ENCODE data around the gene KCTD12.
"Not testable (repeated sequence)": the region's sequence is repeated elsewhere in the genome, so short reads cannot be mapped to it uniquely, and the experiment has no call there.

The KCTD12 gene

GRCh38 chr13:76886292-76887075 lies at the start of gene KCTD12:
Gene KCTD12, minus strand, starts transcription at chr13:76886405. Its CDS starts 257 bp downstream, at chr13:76886148.
- DNase-seq = peak; percentile 33

- no peak for DNase-seq
These were observed 48.5 kb upstream of the KCTD12 start for GRCh38 chr13:76934671-76935070.

- DNase-seq = no peak
These were observed 45.9 kb upstream of the KCTD12 start for GRCh38 chr13:76932076-76932475.

GRCh38 chr13:76929851-76930374 lies 43.7 kb upstream of the KCTD12 start:
- no peak for DNase-seq

- DNase-seq = no peak
These were observed 43.1 kb upstream of the KCTD12 start for GRCh38 chr13:76929320-76929719.

- no peak for DNase-seq
These were observed 42.3 kb upstream of the KCTD12 start for GRCh38 chr13:76928456-76928855.

- DNase-seq = no peak
These were observed 41.8 kb upstream of the KCTD12 start for GRCh38 chr13:76927955-76928354.

- DNase-seq = no peak
These were observed 38.9 kb upstream of the KCTD12 start for GRCh38 chr13:76925115-76925514.

GRCh38 chr13:76921516-76921915 lies 35.3 kb upstream of the KCTD12 start:
- DNase-seq = no peak

- DNase-seq = not testable (repeated sequence)
These were observed 31.7 kb upstream of the KCTD12 start for GRCh38 chr13:76917755-76918481.

GRCh38 chr13:76917095-76917494 lies 30.9 kb upstream of the KCTD12 start:
- no peak for DNase-seq

- DNase-seq = no peak
These were observed 27.7 kb upstream of the KCTD12 start for GRCh38 chr13:76913898-76914297.

GRCh38 chr13:76912476-76912875 lies 26.3 kb upstream of the KCTD12 start:
- no peak for DNase-seq

GRCh38 chr13:76904507-76904906 lies 18.3 kb upstream of the KCTD12 start:
- DNase-seq = no peak

- no peak for DNase-seq
These were observed 17.4 kb upstream of the KCTD12 start for GRCh38 chr13:76903544-76904162.

- not testable (repeated sequence) for DNase-seq
These were observed 12.9 kb upstream of the KCTD12 start for GRCh38 chr13:76899066-76899465.

- not testable (repeated sequence) for DNase-seq
These were observed 11.0 kb upstream of the KCTD12 start for GRCh38 chr13:76897171-76897570.

- no peak for DNase-seq
These were observed 8.4 kb upstream of the KCTD12 start for GRCh38 chr13:76894401-76895110.

- no peak for DNase-seq
These were observed 6.3 kb upstream of the KCTD12 start for GRCh38 chr13:76892488-76892887.

- no peak for DNase-seq
These were observed 3.8 kb upstream of the KCTD12 start for GRCh38 chr13:76890021-76890420.

- no peak for DNase-seq
These were observed 3.0 kb upstream of the KCTD12 start for GRCh38 chr13:76889254-76889653.

GRCh38 chr13:76888421-76888820 lies 2.2 kb upstream of the KCTD12 start:
- DNase-seq = no peak

- no peak for DNase-seq
These were observed 915 bp upstream of the KCTD12 start for GRCh38 chr13:76887076-76887563.

Data from T1000 (cell line).